ENCODE results near the gene SLC25A46. TPM values are rescaled to one million over a fixed set of nuclear protein-coding genes. Genes with fewer than 3 reads are reported as not detected.
A peak's percentile ranks its signal among the peaks of the same experiment; 100 is the strongest.

SLC25A46 gene
- total RNA-seq, 1 experiment from 2014 or later: 42.1 TPM

DNA sequence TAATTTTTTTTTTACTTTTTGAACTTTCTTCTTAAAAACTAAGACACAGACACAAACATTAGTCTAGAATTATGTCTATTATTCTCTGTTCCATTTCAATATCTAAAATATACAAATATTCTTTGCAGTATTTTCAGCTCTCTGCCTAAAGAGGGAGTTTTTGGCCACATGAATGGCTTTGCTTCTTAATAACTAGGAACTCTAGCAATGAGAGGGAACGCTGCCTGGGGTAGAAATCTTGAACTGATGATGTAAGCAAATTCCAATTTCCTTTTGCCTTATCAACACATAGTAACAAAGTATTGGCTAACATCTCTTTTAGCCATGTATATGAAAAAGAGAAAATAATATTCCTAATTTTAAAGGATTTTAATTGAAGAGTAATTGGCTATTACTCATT, 51.9 kb downstream of the SLC25A46 start:
- ATAC-seq: peak; percentile 62
- Histone ChIP-seq H3K4me2 (ENCODE audit: low read length) (no peak overlapping the region), H2AFZ (ENCODE audit: low read length) (no peak overlapping the region), H3K9me2 (replicated peaks; ENCODE audit: low read length) (no peaks in the 10 kb centered on the region), H3K9ac (ENCODE audit: low read length) (no peak overlapping the region), H3K27me3 (ENCODE audit: low read length) (no peaks in the 10 kb centered on the region), H3K4me3 (ENCODE audit: low read length) (no peak overlapping the region), H3F3A (ENCODE audit: low read length, unreplicated experiment) (peaks cover 8% of the 10 kb centered on the region), H3K4me1 (ENCODE audit: insufficient read depth, low read length) (peaks cover 8% of the 10 kb centered on the region), H3K36me3 (ENCODE audit: low read depth, low read length) (no peaks in the 10 kb centered on the region), H3K79me2 (ENCODE audit: low read length) (no peaks in the 10 kb centered on the region), H4K20me1 (ENCODE audit: low read length) (no peaks in the 10 kb centered on the region), H3K9me3 (ENCODE audit: low read length) (no peaks in the 10 kb centered on the region), H3K27ac (ENCODE audit: low read length) (no peak overlapping the region)
- peak; percentile 59 for TF ChIP-seq CTCF (conservative IDR thresholded peaks at IDR 0.05; ENCODE audit: low read depth, low read length)
- no peak for TF ChIP-seq EZH2phosphoT487 (IDR thresholded peaks at IDR 0.05; ENCODE audit: borderline replicate concordance, low read length)
- CTCF ChIA-PET: interaction anchor here (0.5 kb wide), 1 partner anchor 271 kb away, joined by 3 read pairs; no protein-coding TSS in a partner anchor
- POLR2A ChIA-PET (ENCODE audit: unreplicated experiment): no interaction called here
- peak; percentile 53 for DNase-seq
- intact Hi-C loops (cut with micrococcal nuclease): no loop called here
- BruUV-seq (replicated peaks): no TSS peak

GRCh38 chr5:110802998-110803397, 64.2 kb downstream of the SLC25A46 start:
- BruUV-seq (replicated peaks): no TSS peak
- no peaks in the 10 kb centered on the region for H3K79me2 ChIP-seq (ENCODE audit: low read length)
- ATAC-seq: no peak
- no peaks in the 10 kb centered on the region for H3K4me1 ChIP-seq (ENCODE audit: insufficient read depth, low read length)
- no peak overlapping the region for H2AFZ ChIP-seq (ENCODE audit: low read length)
- H3K4me3 ChIP-seq (ENCODE audit: low read length): no peak overlapping the region
- H3K27ac ChIP-seq (ENCODE audit: low read length): no peak overlapping the region
- no peak overlapping the region for H3K9ac ChIP-seq (ENCODE audit: low read length)
- intact Hi-C loops (cut with micrococcal nuclease): no loop called here
- H3F3A ChIP-seq (ENCODE audit: low read length, unreplicated experiment): no peaks in the 10 kb centered on the region
- H3K9me3 ChIP-seq (ENCODE audit: low read length): peaks cover 17% of the 10 kb centered on the region
- DNase-seq: no peak
- no peak overlapping the region for H3K4me2 ChIP-seq (ENCODE audit: low read length)
- no peak for TF ChIP-seq CTCF (conservative IDR thresholded peaks at IDR 0.05; ENCODE audit: low read depth, low read length)
- no peak for TF ChIP-seq EZH2phosphoT487 (IDR thresholded peaks at IDR 0.05; ENCODE audit: borderline replicate concordance, low read length)
- TF ChIP-seq EZH2 (IDR thresholded peaks at IDR 0.05; ENCODE audit: low read length, unreplicated experiment): no peak
- no peaks in the 10 kb centered on the region for H3K9me2 ChIP-seq (replicated peaks; ENCODE audit: low read length)
- POLR2A ChIA-PET (ENCODE audit: unreplicated experiment): interaction anchor here (0.7 kb wide), 1 partner anchor 11 kb away, joined by 4 read pairs; no protein-coding TSS in a partner anchor
- H3K27me3 ChIP-seq (ENCODE audit: low read length): no peaks in the 10 kb centered on the region
- CTCF ChIA-PET: no interaction called here
- no peaks in the 10 kb centered on the region for H3K36me3 ChIP-seq (ENCODE audit: low read depth, low read length)
- H4K20me1 ChIP-seq (ENCODE audit: low read length): no peaks in the 10 kb centered on the region

GRCh38 chr5:110803467-110804326, 64.9 kb downstream of the SLC25A46 start:
- POLR2A ChIA-PET (ENCODE audit: unreplicated experiment): interaction anchor here (0.7 kb wide), 1 partner anchor 12 kb away, joined by 4 read pairs; no protein-coding TSS in a partner anchor
- CTCF ChIA-PET: no interaction called here
- H3K36me3 ChIP-seq (ENCODE audit: low read depth, low read length): no peaks in the 10 kb centered on the region

More at GRCh38 chr5:110803467-110804326, 64.9 kb downstream of the SLC25A46 start:
- no peak overlapping the region for H3K9ac ChIP-seq (ENCODE audit: low read length)
- no TSS peak for BruUV-seq (replicated peaks)
- H3K9me2 ChIP-seq (replicated peaks; ENCODE audit: low read length): no peaks in the 10 kb centered on the region
- DNase-seq (no peak), ATAC-seq (no peak)
- TF ChIP-seq EZH2 (IDR thresholded peaks at IDR 0.05; ENCODE audit: low read length, unreplicated experiment) (no peak), CTCF (conservative IDR thresholded peaks at IDR 0.05; ENCODE audit: low read depth, low read length) (no peak), EZH2phosphoT487 (IDR thresholded peaks at IDR 0.05; ENCODE audit: borderline replicate concordance, low read length) (no peak)
- H3K27me3 ChIP-seq (ENCODE audit: low read length): no peaks in the 10 kb centered on the region
- H3K4me2 ChIP-seq (ENCODE audit: low read length): no peak overlapping the region
- no peak overlapping the region for H3K4me3 ChIP-seq (ENCODE audit: low read length)
- H4K20me1 ChIP-seq (ENCODE audit: low read length): no peaks in the 10 kb centered on the region
- H3F3A ChIP-seq (ENCODE audit: low read length, unreplicated experiment): no peaks in the 10 kb centered on the region
- H2AFZ ChIP-seq (ENCODE audit: low read length): no peak overlapping the region
- no peak overlapping the region for H3K27ac ChIP-seq (ENCODE audit: low read length)
- H3K79me2 ChIP-seq (ENCODE audit: low read length): no peaks in the 10 kb centered on the region
- H3K9me3 ChIP-seq (ENCODE audit: low read length): peaks cover 17% of the 10 kb centered on the region
- no peaks in the 10 kb centered on the region for H3K4me1 ChIP-seq (ENCODE audit: insufficient read depth, low read length)
- intact Hi-C loops (cut with micrococcal nuclease): no loop called here

All from PC-3 (cell line).